Activated CD8-positive, alpha-beta memory T cell treated with anti-CD3 and anti-CD28 coated beads for 24 hours (primary cell): Measurements from ENCODE around the gene LHFPL3.
"Not testable (repeated sequence)": the region's sequence is repeated elsewhere in the genome, so short reads cannot be mapped to it uniquely, and the experiment has no call there.

ENCODE experiments used
- DNase-seq: peaks from one replicate; pipeline ENCODE4 v3.0.0-alpha.2; 2020

The LHFPL3 gene

GRCh38 chr7:104627516-104627915 lies 299.1 kb downstream of the LHFPL3 start:
- no peak for DNase-seq

DNA sequence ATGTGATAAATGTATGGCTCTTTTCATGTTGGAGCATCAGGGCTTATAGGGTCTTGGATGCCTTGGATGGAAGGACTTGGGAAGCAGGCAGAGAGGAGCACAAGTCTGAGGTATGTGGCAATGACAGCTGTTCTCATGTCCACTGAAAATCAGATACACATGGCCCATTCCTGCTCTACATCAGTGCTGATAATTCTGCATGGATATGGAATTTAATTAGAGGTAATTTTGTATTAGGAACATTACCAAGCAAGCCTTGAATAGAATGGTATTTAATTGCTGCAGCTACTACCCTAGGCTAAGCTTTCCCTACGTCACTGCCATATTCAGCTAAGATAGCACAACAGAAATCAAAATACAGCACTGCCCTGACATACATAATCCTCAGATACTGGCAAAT lies 299.6 kb downstream of the LHFPL3 start:
- no peak for DNase-seq

- DNase-seq = no peak
Observed at GRCh38 chr7:104629408-104629807, 301.0 kb downstream of the LHFPL3 start.

- DNase-seq = no peak
Observed at GRCh38 chr7:104640506-104640905, 312.1 kb downstream of the LHFPL3 start.

- no peak for DNase-seq
Observed at GRCh38 chr7:104642560-104642959, 314.2 kb downstream of the LHFPL3 start.

DNA sequence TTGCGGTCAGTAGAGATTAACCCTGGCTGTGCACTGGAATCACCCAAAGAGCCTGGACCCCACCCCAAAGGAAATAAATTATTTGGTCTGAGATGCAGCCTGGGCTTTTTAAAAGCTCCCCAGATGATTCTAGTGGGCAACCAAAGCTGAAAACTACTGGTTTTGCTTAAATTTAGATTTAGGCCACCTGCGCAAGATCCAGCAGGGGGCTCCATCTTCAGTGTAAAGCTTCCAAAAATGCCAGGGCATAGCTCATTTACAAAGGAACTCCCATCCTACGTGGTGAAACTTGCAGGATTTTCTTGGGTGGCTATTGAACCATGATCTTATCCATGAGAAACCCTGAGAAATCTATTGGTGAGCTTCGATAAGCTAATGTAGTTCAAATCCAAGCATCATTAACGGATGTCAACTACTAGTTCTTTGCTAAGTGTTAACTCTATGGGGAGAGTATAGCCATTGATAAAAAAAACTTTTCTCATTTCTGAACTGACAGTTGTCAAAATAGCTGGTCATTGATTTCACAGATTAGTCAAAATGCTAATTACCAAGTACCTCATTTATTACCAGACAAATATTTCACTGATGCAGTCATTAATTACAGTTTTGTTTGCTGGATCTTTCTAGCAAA lies 315.3 kb downstream of the LHFPL3 start:
- no peak for DNase-seq

DNA sequence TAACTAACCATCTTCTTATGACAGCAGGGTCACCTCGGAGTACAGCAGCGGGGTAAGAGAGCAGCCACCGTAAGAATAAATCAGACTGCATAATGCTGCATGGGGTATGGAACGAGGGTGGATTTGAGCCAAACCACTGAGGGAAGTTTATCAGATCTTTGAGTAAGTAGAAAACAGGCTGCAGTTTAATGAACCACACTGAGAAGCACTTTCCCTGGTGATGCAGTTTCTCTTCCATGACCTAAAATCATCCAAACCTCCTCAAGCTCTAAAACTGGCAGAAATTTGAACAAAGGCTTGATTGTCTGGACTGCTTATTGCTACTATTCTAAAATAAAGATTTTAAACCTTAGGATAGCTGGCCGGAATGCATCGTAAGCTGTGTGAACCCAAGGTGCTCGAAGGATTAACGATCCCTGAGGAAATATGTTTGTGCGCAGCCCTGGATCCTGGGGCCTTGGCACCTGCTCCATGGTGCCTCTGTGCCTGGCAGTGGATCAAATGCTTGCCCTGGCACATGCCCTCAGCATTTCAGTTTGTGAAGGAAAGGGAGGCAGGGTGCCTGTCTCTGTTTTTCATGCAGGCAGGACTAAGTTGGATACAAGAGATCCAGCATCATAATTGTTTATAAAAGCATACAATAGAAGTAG lies 322.7 kb downstream of the LHFPL3 start:
- DNase-seq = no peak

DNA sequence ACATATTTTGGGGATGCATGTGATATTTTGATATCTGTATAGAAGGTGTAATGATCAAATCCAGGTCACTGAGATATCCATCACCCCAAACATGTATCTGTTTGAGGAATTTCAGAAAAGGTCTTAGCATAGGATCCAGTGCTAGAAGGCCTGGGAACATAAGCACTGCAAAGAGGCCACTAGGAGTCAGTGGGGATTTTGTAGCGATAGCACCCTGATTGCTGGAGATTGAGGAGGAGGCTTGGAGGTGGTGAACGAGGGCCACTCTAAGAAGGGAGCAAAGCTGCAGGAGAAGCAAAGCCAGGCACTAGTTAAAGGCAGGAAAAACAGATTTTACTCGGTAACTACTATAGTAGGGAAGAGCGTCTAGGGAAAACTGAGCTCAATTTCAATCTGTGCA lies 324.0 kb downstream of the LHFPL3 start:
- DNase-seq = no peak

GRCh38 chr7:104652865-104653264 lies 324.5 kb downstream of the LHFPL3 start:
- no peak for DNase-seq

- no peak for DNase-seq
Observed at GRCh38 chr7:104653825-104654401, 325.5 kb downstream of the LHFPL3 start.

GRCh38 chr7:104655592-104655991 lies 327.2 kb downstream of the LHFPL3 start:
- no peak for DNase-seq

DNA sequence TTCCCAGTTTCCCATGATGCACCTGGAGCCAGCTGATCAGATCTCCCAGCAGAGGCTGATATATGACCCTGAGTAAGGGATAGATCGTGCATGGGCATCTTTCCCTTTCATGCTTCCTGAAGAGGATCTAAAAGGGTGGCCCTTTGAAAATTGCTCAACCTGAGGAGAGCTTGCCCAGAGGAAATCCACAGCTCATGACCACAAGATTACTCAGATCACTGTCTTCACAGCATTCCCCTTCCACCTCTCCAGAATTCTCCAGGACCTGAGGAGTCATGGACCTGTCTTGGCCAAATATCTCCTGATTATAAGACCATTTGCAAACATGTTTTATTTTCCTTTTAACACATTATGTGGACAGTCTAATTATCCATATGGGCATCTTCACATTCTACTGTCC lies 328.1 kb downstream of the LHFPL3 start:
- no peak for DNase-seq

DNA sequence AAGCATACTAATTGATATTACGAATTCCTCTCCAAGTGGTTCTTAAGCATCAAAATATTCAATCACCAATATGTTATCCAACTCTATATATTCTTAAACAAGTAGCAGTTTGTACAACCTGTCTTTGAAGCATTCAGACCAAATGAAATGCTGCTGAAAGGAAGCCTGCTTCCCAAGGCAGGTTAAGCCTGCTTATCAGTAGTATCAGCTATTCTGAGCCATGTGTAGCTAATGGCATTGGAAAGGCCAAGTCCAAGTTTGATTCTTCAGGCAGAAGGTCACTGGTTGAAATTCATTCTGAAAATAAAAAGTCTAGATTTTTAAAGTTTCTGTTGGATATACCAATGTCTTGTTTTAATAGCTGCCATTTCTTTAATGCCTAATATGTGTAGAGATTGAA lies 328.7 kb downstream of the LHFPL3 start:
- no peak for DNase-seq

- no peak for DNase-seq
Observed at GRCh38 chr7:104661575-104661974, 333.2 kb downstream of the LHFPL3 start.

- DNase-seq = no peak
Observed at GRCh38 chr7:104664648-104665047, 336.2 kb downstream of the LHFPL3 start.

DNA sequence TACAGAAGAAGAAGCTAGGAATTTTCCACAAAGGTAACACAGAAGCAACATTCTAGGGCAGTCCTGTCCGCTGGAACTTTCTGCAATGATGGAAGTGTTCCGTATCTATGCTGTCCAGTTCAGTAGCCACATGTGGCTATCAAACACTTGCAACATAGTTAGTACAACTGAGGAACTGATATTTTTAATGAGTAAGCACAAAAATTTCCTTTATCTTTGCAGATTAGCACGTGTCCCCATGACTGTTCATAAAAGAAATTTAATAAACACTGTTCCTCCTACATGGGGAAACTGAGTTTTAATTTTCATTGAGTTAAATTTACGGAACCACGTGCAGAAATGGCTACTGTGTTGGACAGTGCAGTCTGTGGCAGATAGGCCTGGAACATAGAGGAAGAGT lies 349.2 kb downstream of the LHFPL3 start:
- DNase-seq = no peak

DNA sequence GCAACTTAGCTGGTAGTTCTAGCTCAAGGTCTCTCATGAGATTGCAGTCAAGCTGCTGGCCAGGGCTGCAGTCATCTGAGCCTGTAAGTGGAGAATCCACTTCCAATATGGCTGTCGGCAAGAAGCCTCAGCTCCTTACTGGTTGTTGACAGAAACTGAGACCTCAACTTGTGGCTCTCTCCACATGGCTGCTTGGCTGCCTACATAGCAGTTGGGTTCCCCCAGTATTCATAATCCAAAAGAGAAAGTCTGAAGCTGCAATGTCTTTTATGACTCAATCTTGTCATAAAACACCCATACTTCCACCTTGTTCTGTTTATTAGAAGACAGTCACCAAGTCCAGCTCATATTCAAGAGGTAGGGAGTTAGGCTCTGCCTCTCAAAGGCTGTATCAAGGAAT lies 350.7 kb downstream of the LHFPL3 start:
- DNase-seq = no peak

DNA sequence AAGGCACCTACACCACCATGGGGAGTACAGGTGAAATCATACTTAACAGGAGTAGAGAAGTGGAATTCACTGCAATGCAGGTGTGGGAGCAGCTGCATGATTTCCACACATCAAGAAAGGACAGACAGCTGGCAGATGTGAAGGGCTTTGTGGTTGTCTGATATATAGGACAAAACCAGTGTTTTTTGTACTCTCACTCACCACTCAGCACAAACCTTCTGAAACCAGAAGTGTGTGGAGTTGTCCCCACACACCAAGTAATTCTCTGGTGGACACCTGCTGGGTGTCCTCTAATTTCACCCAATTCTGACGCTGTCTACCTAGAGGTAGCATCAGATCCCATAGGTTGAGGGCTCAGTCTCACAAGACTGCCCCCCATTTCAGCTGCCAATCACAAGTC lies 357.9 kb downstream of the LHFPL3 start:
- no peak for DNase-seq

DNA sequence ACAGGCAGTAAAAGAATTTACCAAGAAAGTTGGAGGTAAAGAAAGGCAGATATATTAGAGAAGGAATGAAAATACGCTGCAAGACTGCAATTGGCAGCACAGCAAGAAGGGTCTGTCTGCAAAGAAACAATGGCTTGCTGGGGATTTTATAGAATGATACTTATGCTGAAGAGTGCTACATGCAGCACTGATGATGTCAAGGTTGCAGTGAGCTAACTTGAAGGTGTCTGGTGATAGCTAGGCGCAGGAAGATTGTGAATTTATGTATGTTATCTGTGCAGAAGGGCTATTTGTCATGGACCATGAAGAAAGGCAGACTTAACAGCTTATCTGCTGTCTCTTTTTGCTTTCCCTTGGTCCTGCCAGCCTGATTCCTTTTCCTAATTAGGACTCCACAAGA lies 366.3 kb downstream of the LHFPL3 start:
- DNase-seq = no peak

GRCh38 chr7:104695563-104695962 lies 367.2 kb downstream of the LHFPL3 start:
- DNase-seq = no peak

DNA sequence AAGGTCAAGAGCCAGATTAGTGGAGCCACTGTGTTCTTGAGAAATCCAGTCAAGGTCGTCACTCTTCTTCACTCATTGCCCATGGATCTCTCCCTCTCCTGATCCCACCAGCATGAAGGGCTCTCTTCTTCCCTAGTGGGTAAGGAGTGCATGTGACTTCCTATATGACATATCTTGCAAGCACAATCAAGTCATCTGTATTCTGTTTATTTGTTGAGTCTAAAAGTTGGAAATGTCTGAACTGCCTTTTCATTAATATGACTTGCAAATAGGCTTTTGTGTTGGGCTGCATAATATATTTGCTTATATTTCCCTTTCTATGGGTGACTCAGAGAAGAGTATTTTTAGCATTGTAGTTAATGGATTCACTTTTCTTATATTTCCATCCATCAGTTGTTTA lies 371.9 kb downstream of the LHFPL3 start:
- DNase-seq = no peak

- not testable (repeated sequence) for DNase-seq
Observed at GRCh38 chr7:104721027-104721426, 392.6 kb downstream of the LHFPL3 start.

DNA sequence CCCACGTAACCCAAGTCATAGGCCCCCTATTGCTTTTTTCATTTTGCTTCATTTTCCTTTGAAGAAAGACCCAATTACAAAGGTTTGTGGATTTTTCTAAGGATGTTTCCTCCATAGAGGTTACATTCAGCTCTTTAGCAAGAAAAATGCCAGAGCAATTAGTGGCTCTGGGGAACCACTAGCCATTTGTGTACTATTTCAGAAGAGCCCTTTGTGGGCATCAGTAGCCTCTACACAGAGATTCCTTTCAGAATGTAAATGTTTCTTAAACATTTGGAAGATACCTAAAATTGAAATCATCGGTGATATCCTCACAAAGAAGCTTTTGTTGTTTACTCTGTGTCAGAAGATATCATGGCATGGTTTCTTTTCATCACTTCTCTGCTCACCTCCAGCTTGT lies 394.6 kb downstream of the LHFPL3 start:
- no peak for DNase-seq

GRCh38 chr7:104758504-104758903 lies 430.1 kb downstream of the LHFPL3 start:
- no peak for DNase-seq

GRCh38 chr7:104761892-104762291 lies 433.5 kb downstream of the LHFPL3 start:
- DNase-seq = no peak
